IMR-90 (cell line): Measurements from ENCODE around the gene ARF3. TPM values are rescaled to one million over a fixed set of nuclear protein-coding genes. Genes with fewer than 3 reads are reported as not detected.

Experiments
- ATAC-seq: fragments of 200-7000 bp; cut with Tn5 transposase; 2 replicates; pipeline ENCODE4 v1.9.1; 2020; ENCODE audit warnings: low read depth, mild to moderate bottlenecking, moderate library complexity
- BruUV-seq: library from RNA; stranded (reverse); fragments of 400-500 nt; replicated peaks from 2 replicates; lab custom pipeline; 2021; lab: Mats Ljungman, UMichigan
- CTCF ChIA-PET: fragments of 300-600 bp; formaldehyde crosslinking; extraction: SDS; loops from one replicate; lab custom pipeline; 2021; ENCODE audit warnings: antibody characterized with exemption; lab: Yijun Ruan, JAX
- POLR2A ChIA-PET: fragments of 300-600 bp; sonication (Branson Sonifier 250); formaldehyde crosslinking; loops from one replicate; lab custom pipeline; 2022; ENCODE audit warnings: antibody characterized with exemption; ENCODE audit not compliant: unreplicated experiment; lab: Charles Lee
- DNase-seq: peaks from one replicate; pipeline ENCODE4 v3.0.0; 2013
- H2AFZ ChIP-seq: replicated peaks from 2 replicates; pipeline ENCODE3; 2013; ENCODE audit warnings: low read length, mild to moderate bottlenecking; ENCODE audit not compliant: poor library complexity
- H2AK5ac ChIP-seq: 2 replicates; pipeline ENCODE4 v1.6.1; 2013; ENCODE audit warnings: low read depth, low read length, inconsistent platforms
- H2AK9ac ChIP-seq: replicated peaks from 2 replicates; pipeline ENCODE3; 2013; ENCODE audit warnings: mild to moderate bottlenecking, low read depth, low read length, moderate library complexity; ENCODE audit not compliant: poor library complexity
- H2BK120ac ChIP-seq: 2 replicates; pipeline ENCODE4 v1.6.1; 2013; ENCODE audit warnings: low read depth, low read length, inconsistent platforms
- H2BK15ac ChIP-seq: 3 replicates; pipeline ENCODE4 v1.6.1; 2013; ENCODE audit warnings: low read depth, low read length, inconsistent platforms
- H2BK20ac ChIP-seq: 2 replicates; pipeline ENCODE4 v1.6.1; 2013; ENCODE audit warnings: low read depth, mild to moderate bottlenecking, inconsistent platforms, low read length, moderate library complexity
- H2BK5ac ChIP-seq: 2 replicates; pipeline ENCODE4 v1.6.1; 2013; ENCODE audit warnings: mild to moderate bottlenecking, low read depth, low read length, inconsistent platforms; ENCODE audit not compliant: poor library complexity, severe bottlenecking
- H3K14ac ChIP-seq: replicated peaks from 2 replicates; pipeline ENCODE4 v1.6.1; 2013; ENCODE audit warnings: low read depth, low read length, inconsistent platforms
- H3K18ac ChIP-seq: 2 replicates; pipeline ENCODE4 v1.6.1; 2013; ENCODE audit warnings: low read depth, low read length, control low read depth
- H3K23ac ChIP-seq: 2 replicates; pipeline ENCODE4 v1.6.1; 2013; ENCODE audit warnings: low read depth, low read length, inconsistent platforms
- H3K27ac ChIP-seq: 2 replicates; pipeline ENCODE4 v1.5.1; 2013; ENCODE audit warnings: mild to moderate bottlenecking, control low read depth, low read length; ENCODE audit not compliant: insufficient read depth
- H3K27me3 ChIP-seq: 2 replicates; pipeline ENCODE4 v1.6.1; 2013; ENCODE audit warnings: low read length; ENCODE audit not compliant: control insufficient read depth, insufficient read depth
- H3K36me3 ChIP-seq: 2 replicates; pipeline ENCODE4 v1.6.1; 2013; ENCODE audit warnings: low read length, mixed read lengths; ENCODE audit not compliant: control insufficient read depth, insufficient read depth
- H3K4ac ChIP-seq: 2 replicates; pipeline ENCODE4 v1.6.1; 2013; ENCODE audit warnings: low read depth, low read length, inconsistent platforms
- H3K4me1 ChIP-seq: 2 replicates; pipeline ENCODE4 v1.6.1; 2013; ENCODE audit warnings: low read length, mixed read lengths; ENCODE audit not compliant: control insufficient read depth, insufficient read depth
- H3K4me2 ChIP-seq: 2 replicates; pipeline ENCODE4 v1.6.1; 2013; ENCODE audit warnings: low read depth, mild to moderate bottlenecking, control low read depth, low read length, moderate library complexity
- H3K4me3 ChIP-seq: 2 replicates; pipeline ENCODE4 v1.5.1; 2013; ENCODE audit warnings: low read depth, mild to moderate bottlenecking, control low read depth, low read length, moderate library complexity; ENCODE audit not compliant: insufficient read depth
- H3K56ac ChIP-seq: 2 replicates; pipeline ENCODE4 v1.6.1; 2013; ENCODE audit warnings: low read length, inconsistent platforms; ENCODE audit not compliant: insufficient read depth; ENCODE audit errors: extremely low read depth
- H3K79me1 ChIP-seq, 2 experiments: 2 replicates each; pipeline ENCODE4 v1.6.1; 2013; ENCODE audit warnings: low read length in 2 of 2, inconsistent platforms in 1 of 2, low read depth in 1 of 2
- H3K9ac ChIP-seq: 2 replicates; pipeline ENCODE4 v1.6.1; 2013; ENCODE audit warnings: low read depth, low read length, control low read depth
- H3K9me1 ChIP-seq: 2 replicates; pipeline ENCODE4 v1.6.1; 2013; ENCODE audit warnings: low read length, inconsistent platforms; ENCODE audit not compliant: insufficient read depth
- H3K9me3 ChIP-seq: 2 replicates; pipeline ENCODE4 v1.6.1; 2013; ENCODE audit warnings: low read length; ENCODE audit not compliant: control insufficient read depth, insufficient read depth
- H4K20me1 ChIP-seq: 2 replicates; pipeline ENCODE4 v1.6.1; 2013; ENCODE audit warnings: low read length, inconsistent platforms; ENCODE audit not compliant: insufficient read depth
- H4K5ac ChIP-seq: 2 replicates; pipeline ENCODE4 v1.6.1; 2013; ENCODE audit warnings: mild to moderate bottlenecking, low read depth, low read length, control low read depth
- H4K8ac ChIP-seq, 2 experiments: 2 replicates each; pipeline ENCODE4 v1.6.1; 2013; ENCODE audit warnings: low read depth in 2 of 2, low read length in 2 of 2, control low read depth in 1 of 2, inconsistent platforms in 1 of 2
- H4K91ac ChIP-seq: 2 replicates; pipeline ENCODE4 v1.6.1; 2013; ENCODE audit warnings: low read depth, low read length, inconsistent platforms; ENCODE audit not compliant: insufficient read depth
- MAZ ChIP-seq: IDR thresholded peaks from 2 replicates; pipeline ENCODE4 v1.6.1; 2012; ENCODE audit warnings: low read depth, mild to moderate bottlenecking, low read length, improper control_type of control experiment, moderate library complexity, borderline replicate concordance
- RAD21 ChIP-seq: IDR thresholded peaks from 2 replicates; pipeline ENCODE4 v1.6.1; 2012; ENCODE audit warnings: low read length, improper control_type of control experiment
- RCOR1 ChIP-seq: IDR thresholded peaks from 2 replicates; pipeline ENCODE4 v1.6.1; 2012; ENCODE audit warnings: mild to moderate bottlenecking, low read length, improper control_type of control experiment; ENCODE audit not compliant: insufficient replicate concordance
- WGBS, 2 experiments: methylation state at CpG; one replicate each; pipeline versions ENCODE4 v1.1.5 to v1.1.7; 2013; ENCODE audit warnings: missing lambda C conversion rate in 2 of 2; ENCODE audit not compliant: insufficient read length in 1 of 2; ENCODE audit errors: extremely low coverage in 2 of 2; 5-methylcytosine and 5-hydroxymethylcytosine counted together
- dilution Hi-C: fragments of 300-500 bp; cut with HindIII; formaldehyde crosslinking; loops from one replicate; pipeline ENCODE4 v1.14.3; 2018; ENCODE audit warnings: low sequenced_read_pairs; ENCODE audit not compliant: unreplicated experiment
- in situ Hi-C: fragments of 300-500 bp; cut with MboI; formaldehyde crosslinking; loops from 3 replicates; pipeline ENCODE4 v1.14.3; 2019; ENCODE audit warnings: low sequenced_read_pairs, inconsistent platforms, mixed read lengths
- intact Hi-C: fragments of 100-400 bp; cut with micrococcal nuclease; formaldehyde crosslinking; loops from 2 replicates; pipeline ENCODE4 v1.10.0; 2022
- polyA plus RNA-seq, 3 experiments: library from polyadenylated mRNA; depleted of rRNA; stranded (reverse); fragments of >200 nt; gene quantifications; 2 replicates each; pipeline ENCODE4 v1.2.3, GENCODE V29; 2012; ENCODE audit warnings: low replicate concordance in 1 of 3
- total RNA-seq: library from RNA; depleted of rRNA; stranded (reverse); fragments of >200 nt; gene quantifications from 2 replicates; pipeline ENCODE4 v1.2.3, GENCODE V29; 2012
- TF ChIP-seq, protein P1 (sequence below): conservative IDR thresholded peaks from 2 replicates; pipeline ENCODE4 v1.5.1; 2012; ENCODE audit warnings: mild to moderate bottlenecking, low read depth, low read length, improper control_type of control experiment

The ARF3 gene
- total and polyA plus RNA-seq, 2 of the 4 experiments (the other 2 are of a cell fraction), result 97.7 to 198 TPM

DNA sequence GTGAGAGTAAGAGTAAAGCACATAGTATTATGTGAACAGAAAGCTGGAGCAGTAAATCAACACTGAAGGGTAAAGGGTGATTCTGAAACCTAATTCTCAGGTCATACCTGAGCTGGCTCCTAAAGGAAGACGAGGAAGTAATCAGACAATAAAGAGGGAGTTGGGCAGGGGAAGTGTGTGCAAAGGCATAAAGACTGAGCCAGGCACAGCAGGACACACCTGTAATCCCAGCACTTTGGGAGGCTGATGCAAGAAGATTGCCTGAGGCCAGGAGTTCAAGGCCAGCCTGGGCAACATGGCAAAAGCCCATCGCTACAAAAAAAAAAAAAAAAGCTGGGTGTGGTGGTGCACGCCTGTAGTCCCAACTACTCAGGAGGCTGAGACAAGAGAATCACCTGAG, 9.6 kb downstream of the ARF3 start:
- H3K27ac ChIP-seq, result no peak overlapping the region
- no peak overlapping the region for H3K56ac ChIP-seq
- in situ Hi-C loops (no loop called here), dilution Hi-C loops (no loop called here), intact Hi-C loops (no loop called here)
- H3K36me3 ChIP-seq, result peaks cover 5% of the 10 kb centered on the region
- H2BK20ac ChIP-seq, result no peak overlapping the region
- no peak overlapping the region for H2BK5ac ChIP-seq
- 100% methylated on average over 2 of the region's 3 CpGs; no CpG with 5 or more reads in 1 of the 2 experiments for WGBS, 2 experiments
- H3K4ac ChIP-seq, result no peak overlapping the region
- no peak overlapping the region for H2AK5ac ChIP-seq
- peaks cover 6% of the 10 kb centered on the region for H3K4me1 ChIP-seq
- H3K9me1 ChIP-seq, result peaks cover 19% of the 10 kb centered on the region; the same call in 1 of the 2 replicates
- H2AK9ac ChIP-seq, result no peak overlapping the region
- no peak overlapping the region for H3K9ac ChIP-seq
- TF ChIP-seq RAD21 (no peak), MAZ (no peak), RCOR1 (no peak)
- TF ChIP-seq, protein P1, sequence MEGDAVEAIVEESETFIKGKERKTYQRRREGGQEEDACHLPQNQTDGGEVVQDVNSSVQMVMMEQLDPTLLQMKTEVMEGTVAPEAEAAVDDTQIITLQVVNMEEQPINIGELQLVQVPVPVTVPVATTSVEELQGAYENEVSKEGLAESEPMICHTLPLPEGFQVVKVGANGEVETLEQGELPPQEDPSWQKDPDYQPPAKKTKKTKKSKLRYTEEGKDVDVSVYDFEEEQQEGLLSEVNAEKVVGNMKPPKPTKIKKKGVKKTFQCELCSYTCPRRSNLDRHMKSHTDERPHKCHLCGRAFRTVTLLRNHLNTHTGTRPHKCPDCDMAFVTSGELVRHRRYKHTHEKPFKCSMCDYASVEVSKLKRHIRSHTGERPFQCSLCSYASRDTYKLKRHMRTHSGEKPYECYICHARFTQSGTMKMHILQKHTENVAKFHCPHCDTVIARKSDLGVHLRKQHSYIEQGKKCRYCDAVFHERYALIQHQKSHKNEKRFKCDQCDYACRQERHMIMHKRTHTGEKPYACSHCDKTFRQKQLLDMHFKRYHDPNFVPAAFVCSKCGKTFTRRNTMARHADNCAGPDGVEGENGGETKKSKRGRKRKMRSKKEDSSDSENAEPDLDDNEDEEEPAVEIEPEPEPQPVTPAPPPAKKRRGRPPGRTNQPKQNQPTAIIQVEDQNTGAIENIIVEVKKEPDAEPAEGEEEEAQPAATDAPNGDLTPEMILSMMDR, result no peak
- DNase-seq (no peak), ATAC-seq (no peak)
- no peak overlapping the region for H4K8ac ChIP-seq
- peaks cover 42 to 82% of the 10 kb centered on the region in 2 experiments for H3K79me1 ChIP-seq
- H2AFZ ChIP-seq, result no peak overlapping the region
- no peak overlapping the region for H3K4me2 ChIP-seq
- H4K91ac ChIP-seq, result no peak overlapping the region
- H2BK120ac ChIP-seq, result no peak overlapping the region
- H3K23ac ChIP-seq, result no peak overlapping the region
- no peaks in the 10 kb centered on the region for H3K9me3 ChIP-seq
- CTCF ChIA-PET, result no interaction called here
- no peak overlapping the region for H4K5ac ChIP-seq
- POLR2A ChIA-PET, result interaction anchor here (0.6 kb wide), 1 partner anchor 59 kb away, joined by 6 read pairs; no protein-coding TSS in a partner anchor
- H4K20me1 ChIP-seq, result peaks cover 88% of the 10 kb centered on the region
- H3K14ac ChIP-seq, result no peak overlapping the region
- no peaks in the 10 kb centered on the region for H3K27me3 ChIP-seq
- no peak overlapping the region for H3K4me3 ChIP-seq
- no TSS peak for BruUV-seq
- H3K18ac ChIP-seq, result no peak overlapping the region
- no peak overlapping the region for H2BK15ac ChIP-seq
